Subcutaneous adipose tissue (tissue), 4 donors: ENCODE results near the gene RASA3. TPM values are rescaled to one million over a fixed set of nuclear protein-coding genes. Genes with fewer than 3 reads are reported as not detected.

Experiments used
- total RNA-seq, 4 donors: library from RNA; depleted of rRNA; stranded (reverse); fragments of >200 nt; gene quantifications; one replicate each; pipeline ENCODE4 v1.1.0, GENCODE V29; 2016
- TF ChIP-seq, protein P1 (sequence below): fragments of 450-650 bp; IDR thresholded peaks from one replicate; pipeline ENCODE4 v1.5.1; 2016; ENCODE audit warnings: low read depth, mild to moderate bottlenecking, control low read depth, antibody characterized with exemption, moderate library complexity

The RASA3 gene
- total RNA-seq, 4 donors from 2014 or later: 36.9 to 70.1 (median 46.3) TPM

- TF ChIP-seq, protein P1, sequence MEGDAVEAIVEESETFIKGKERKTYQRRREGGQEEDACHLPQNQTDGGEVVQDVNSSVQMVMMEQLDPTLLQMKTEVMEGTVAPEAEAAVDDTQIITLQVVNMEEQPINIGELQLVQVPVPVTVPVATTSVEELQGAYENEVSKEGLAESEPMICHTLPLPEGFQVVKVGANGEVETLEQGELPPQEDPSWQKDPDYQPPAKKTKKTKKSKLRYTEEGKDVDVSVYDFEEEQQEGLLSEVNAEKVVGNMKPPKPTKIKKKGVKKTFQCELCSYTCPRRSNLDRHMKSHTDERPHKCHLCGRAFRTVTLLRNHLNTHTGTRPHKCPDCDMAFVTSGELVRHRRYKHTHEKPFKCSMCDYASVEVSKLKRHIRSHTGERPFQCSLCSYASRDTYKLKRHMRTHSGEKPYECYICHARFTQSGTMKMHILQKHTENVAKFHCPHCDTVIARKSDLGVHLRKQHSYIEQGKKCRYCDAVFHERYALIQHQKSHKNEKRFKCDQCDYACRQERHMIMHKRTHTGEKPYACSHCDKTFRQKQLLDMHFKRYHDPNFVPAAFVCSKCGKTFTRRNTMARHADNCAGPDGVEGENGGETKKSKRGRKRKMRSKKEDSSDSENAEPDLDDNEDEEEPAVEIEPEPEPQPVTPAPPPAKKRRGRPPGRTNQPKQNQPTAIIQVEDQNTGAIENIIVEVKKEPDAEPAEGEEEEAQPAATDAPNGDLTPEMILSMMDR: no peak
Observed at GRCh38 chr13:114017028-114017630, 115.3 kb downstream of the RASA3 start.

DNA sequence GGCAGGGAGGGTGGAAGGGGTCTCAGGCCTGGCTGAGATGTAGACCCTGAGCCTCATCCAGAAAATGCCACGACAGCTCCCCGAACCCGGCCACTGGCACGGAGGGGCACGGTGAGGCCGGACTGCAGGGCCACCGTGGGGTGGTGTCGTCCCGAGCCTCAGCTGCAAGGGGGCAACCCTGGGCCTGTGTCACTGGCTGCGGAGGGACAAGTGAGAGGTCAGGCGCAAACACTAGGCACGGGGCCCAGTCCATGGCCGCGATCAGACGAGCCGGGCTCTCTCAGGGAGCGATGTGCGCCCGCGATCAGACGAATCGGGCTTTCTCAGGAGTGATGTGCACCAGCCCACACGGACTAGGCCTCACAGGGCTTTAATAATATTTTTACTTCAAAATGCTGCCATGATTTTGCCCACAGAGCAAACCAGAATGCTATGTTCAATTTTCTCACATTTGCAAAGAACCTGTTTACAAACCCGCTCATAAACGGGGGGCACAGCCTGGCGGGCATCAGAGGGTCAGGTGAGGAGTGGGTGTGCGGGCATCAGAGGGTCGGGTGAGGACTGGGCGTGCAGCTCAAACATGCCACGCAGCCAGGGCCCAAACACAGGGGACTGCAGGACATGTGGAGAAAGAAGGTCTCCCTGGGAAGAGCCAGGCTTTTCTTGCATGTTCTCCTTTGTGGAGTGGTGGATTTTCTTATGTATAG is 115.9 kb downstream of the RASA3 start:
- TF ChIP-seq, protein P1: no peak

GRCh38 chr13:114015969-114016295 is 116.5 kb downstream of the RASA3 start:
- TF ChIP-seq, protein P1: no peak

DNA sequence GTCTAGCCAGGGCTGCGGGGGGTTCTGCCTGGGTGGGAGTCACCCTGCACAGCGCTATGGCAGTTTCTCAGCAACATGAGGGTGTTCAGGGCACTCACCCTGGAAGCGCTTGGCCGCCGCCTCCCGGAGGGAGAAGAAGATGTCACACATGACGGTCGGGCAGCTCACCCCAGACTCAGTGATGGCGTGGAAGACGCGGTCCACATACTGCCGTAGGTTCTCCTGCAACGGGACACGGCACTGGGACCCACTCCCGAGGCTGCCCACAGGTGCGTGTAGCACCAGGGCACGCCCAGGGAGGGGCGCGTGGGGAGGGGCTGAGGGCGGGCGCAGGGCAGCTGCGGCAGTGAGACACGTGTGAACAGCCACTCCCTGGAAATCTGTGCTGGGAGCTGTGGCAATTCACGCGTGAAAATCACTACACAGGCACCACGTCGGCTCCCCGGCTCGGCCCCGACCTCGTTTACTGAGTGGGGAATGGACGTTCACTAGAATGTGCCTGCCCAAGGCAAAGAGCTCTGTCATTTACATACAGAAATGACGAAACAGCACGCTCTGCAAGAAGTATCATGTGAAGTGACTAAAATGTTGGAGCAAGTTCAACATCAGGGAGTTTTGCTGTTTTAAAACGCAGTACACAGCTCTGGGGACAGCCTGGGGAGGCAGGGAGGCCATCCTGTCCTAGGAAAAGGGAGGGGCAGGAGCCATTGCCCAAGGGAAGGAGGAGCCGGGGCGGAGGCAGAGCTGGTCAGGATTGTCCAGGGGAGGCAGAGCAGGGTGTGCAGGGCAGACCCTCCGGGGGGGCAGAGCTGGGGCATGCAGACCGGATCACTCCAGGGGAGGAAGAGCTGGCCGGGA is 117.1 kb downstream of the RASA3 start:
- TF ChIP-seq, protein P1: no peak

DNA sequence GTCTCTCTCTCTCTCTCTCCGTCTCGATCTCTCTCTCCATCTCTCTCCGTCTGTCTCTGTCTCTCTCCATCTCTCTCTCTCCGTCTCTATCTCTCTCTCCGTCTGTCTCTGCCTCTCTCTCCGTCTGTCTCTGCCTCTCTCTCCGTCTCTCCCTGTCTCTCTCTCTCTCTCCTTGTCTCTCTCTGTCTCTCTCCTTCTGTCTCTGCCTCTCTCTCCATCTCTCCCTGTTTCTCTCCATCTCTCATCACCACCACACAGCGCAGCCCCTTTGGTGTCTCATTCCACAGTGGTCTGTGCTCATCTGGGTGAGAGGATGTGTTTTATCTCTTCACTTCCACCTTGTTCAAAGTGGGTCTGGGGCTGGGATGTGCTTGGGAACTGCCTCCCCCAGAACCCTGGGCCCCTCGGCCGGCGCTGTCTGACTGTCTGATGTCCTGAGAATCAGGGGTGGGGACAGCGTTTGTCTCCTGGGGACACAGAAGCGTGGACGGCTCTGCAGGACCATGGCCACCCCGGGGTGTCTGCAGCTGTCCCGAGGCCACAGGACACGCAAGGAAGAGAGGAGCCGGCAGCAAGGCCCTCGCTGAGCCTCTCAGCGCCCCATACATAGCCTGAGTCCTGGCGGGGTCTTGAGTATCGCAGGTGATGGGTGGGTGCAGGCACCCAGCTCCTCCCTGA is 118.3 kb downstream of the RASA3 start:
- TF ChIP-seq, protein P1: no peak

DNA sequence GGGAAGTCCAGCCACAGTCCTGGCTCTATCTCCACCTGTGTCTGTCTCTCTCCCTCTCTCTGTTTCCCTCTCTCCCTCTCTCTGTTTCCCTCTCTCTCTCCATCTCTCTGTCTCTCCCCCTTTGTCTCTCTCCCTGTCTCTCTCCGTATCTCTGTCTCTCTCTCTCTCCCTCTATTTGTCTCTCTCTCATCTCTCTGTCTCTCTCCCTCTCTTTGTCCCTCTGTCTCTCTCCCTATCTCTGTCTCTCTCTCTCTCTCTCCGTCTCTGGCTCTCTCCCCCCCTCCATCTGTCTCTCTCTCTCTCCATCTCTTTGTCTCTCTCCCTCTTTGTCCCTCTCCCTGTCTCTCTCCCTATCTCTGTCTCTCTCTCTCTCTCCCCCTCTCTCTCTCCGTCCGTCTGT is 119.1 kb downstream of the RASA3 start:
- TF ChIP-seq, protein P1: no peak
